Upper lobe of right lung (tissue), 1 donor: ENCODE results near the gene MACF1. TPM values are rescaled to one million over a fixed set of nuclear protein-coding genes. Genes with fewer than 3 reads are reported as not detected.

Experiments
- ATAC-seq: fragments of 200-7000 bp; cut with Tn5 transposase; one replicate; pipeline ENCODE4 v1.9.1; 2020; ENCODE audit warnings: mild to moderate bottlenecking, moderate library complexity
- DNase-seq: peaks from one replicate; pipeline ENCODE4 v3.0.0-alpha.2; 2020
- H3K27ac ChIP-seq: fragments of 200-600 bp; one replicate; pipeline ENCODE4 v1.8.0; 2022
- H3K27me3 ChIP-seq: fragments of 200-600 bp; one replicate; pipeline ENCODE4 v1.8.0; 2022; ENCODE audit warnings: mild to moderate bottlenecking
- H3K36me3 ChIP-seq: fragments of 200-600 bp; one replicate; pipeline ENCODE4 v1.8.0; 2022
- H3K4me1 ChIP-seq: fragments of 200-600 bp; one replicate; pipeline ENCODE4 v1.8.0; 2022
- H3K4me3 ChIP-seq: fragments of 200-600 bp; one replicate; pipeline ENCODE4 v1.8.0; 2022; ENCODE audit warnings: mild to moderate bottlenecking
- H3K9me3 ChIP-seq: fragments of 200-600 bp; one replicate; pipeline ENCODE4 v1.8.0; 2022
- intact Hi-C: fragments of 100-400 bp; cut with DNase I; formaldehyde crosslinking; loops from one replicate; pipeline ENCODE4 v1.11.0; 2022
- total RNA-seq: library from RNA; stranded (reverse); fragmentation: NEBNext Ultra II Directional; extraction: Animal tissue kit (Norgen Biotek cat#: 25700); gene quantifications from one replicate; pipeline ENCODE4 v1.2.1, GENCODE V29; 2021
- TF ChIP-seq, protein P1 (sequence below): fragments of 200-600 bp; IDR thresholded peaks from one replicate; pipeline ENCODE4 v1.8.0; 2022; ENCODE audit warnings: antibody characterized with exemption
- donor health status: DM: no; HTN: yes; CAD: no; lungs with severe emphysema.

Gene MACF1
- total RNA-seq, 1 donor from 2014 or later: 814 TPM

DNA sequence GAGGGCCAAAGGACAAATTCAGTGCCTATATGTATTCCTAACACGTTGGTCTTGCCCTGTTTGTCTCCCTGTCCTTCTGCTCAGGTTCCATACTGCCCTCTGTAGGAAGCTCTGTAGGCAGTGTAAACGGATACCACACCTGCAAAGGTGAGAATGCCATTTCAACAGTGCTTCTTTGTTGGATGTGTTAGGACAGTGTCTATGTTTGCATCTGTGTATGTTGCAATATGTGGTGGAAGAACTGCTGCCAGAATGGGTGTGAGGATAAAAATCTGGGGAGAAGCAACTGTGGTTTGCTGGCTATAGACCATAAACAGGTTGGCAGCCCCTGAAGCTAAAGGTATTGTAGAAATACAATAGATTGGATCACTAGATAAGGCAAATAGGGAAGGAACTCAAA, 173.9 kb downstream of the MACF1 start:
- Histone ChIP-seq H3K27me3 (no peaks in the 10 kb centered on the region), H3K27ac (no peak overlapping the region), H3K36me3 (peaks cover 99% of the 10 kb centered on the region), H3K9me3 (no peaks in the 10 kb centered on the region), H3K4me1 (no peaks in the 10 kb centered on the region), H3K4me3 (no peak overlapping the region)
- DNase-seq (no peak), ATAC-seq (peak; percentile 19)
- TF ChIP-seq, protein P1, sequence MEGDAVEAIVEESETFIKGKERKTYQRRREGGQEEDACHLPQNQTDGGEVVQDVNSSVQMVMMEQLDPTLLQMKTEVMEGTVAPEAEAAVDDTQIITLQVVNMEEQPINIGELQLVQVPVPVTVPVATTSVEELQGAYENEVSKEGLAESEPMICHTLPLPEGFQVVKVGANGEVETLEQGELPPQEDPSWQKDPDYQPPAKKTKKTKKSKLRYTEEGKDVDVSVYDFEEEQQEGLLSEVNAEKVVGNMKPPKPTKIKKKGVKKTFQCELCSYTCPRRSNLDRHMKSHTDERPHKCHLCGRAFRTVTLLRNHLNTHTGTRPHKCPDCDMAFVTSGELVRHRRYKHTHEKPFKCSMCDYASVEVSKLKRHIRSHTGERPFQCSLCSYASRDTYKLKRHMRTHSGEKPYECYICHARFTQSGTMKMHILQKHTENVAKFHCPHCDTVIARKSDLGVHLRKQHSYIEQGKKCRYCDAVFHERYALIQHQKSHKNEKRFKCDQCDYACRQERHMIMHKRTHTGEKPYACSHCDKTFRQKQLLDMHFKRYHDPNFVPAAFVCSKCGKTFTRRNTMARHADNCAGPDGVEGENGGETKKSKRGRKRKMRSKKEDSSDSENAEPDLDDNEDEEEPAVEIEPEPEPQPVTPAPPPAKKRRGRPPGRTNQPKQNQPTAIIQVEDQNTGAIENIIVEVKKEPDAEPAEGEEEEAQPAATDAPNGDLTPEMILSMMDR: peak; percentile 9
- intact Hi-C loops: no loop called here

DNA sequence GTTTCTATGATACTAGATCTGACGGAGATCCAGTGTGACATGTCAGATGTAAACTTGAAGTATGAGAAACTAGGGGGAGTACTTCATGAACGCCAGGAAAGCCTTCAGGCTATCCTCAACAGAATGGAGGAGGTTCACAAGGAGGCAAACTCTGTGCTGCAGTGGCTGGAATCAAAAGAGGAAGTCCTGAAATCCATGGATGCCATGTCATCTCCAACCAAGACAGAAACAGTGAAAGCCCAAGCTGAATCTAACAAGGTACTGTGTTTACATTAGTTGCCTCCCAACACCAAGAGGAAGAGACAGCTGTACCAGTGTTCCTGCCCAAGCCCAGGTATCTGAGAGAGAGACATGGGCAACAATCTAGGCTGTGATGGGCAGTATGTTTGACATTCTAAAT, 174.7 kb downstream of the MACF1 start:
- TF ChIP-seq, protein P1: no peak
- intact Hi-C loops: no loop called here
- DNase-seq (no peak), ATAC-seq (no peak)
- H3K27ac ChIP-seq: no peak overlapping the region
- H3K4me3 ChIP-seq: no peak overlapping the region
- no peaks in the 10 kb centered on the region for H3K4me1 ChIP-seq
- H3K36me3 ChIP-seq: peaks cover 99% of the 10 kb centered on the region
- no peaks in the 10 kb centered on the region for H3K27me3 ChIP-seq
- H3K9me3 ChIP-seq: no peaks in the 10 kb centered on the region

DNA sequence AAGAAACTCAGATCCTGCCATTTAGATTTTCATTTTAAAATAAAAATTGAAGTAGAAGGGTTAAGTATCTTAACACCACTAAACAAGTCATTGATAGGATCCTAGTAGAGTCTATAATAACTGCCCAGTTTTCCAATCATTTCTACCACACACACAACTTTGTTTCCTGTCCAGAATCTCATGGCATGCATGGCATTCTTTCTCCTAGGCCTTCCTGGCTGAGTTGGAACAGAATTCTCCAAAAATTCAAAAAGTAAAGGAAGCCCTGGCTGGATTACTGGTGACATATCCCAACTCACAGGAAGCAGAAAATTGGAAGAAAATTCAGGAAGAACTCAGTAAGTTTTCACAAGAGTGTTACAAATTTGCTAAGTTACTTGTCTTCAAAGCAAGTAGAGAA, 175.5 kb downstream of the MACF1 start:
- TF ChIP-seq, protein P1: no peak
- Histone ChIP-seq H3K4me3 (no peak overlapping the region), H3K4me1 (no peaks in the 10 kb centered on the region), H3K27me3 (no peaks in the 10 kb centered on the region), H3K9me3 (no peaks in the 10 kb centered on the region), H3K27ac (no peak overlapping the region), H3K36me3 (peaks cover 99% of the 10 kb centered on the region)
- ATAC-seq: no peak
- DNase-seq: no peak
- intact Hi-C loops: no loop called here

DNA sequence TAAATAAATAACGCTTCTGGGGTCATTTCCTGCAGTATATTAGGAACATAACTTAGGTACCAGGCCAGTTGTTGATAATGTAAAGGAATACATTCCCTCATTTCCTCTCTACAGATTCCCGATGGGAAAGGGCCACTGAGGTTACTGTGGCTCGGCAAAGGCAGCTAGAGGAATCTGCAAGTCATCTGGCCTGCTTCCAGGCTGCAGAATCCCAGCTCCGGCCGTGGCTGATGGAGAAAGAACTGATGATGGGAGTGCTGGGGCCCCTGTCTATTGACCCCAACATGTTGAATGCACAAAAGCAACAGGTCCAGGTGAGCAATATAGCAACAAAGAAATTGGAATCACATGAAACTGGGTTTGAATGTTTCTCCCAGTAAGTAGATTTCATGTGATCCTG, 177.3 kb downstream of the MACF1 start:
- H3K4me1 ChIP-seq: no peaks in the 10 kb centered on the region
- intact Hi-C loops: no loop called here
- TF ChIP-seq, protein P1: no peak
- H3K4me3 ChIP-seq: no peak overlapping the region
- ATAC-seq (no peak), DNase-seq (no peak)
- H3K9me3 ChIP-seq: no peaks in the 10 kb centered on the region
- no peak overlapping the region for H3K27ac ChIP-seq
- H3K36me3 ChIP-seq: peaks cover 99% of the 10 kb centered on the region
- no peaks in the 10 kb centered on the region for H3K27me3 ChIP-seq

DNA sequence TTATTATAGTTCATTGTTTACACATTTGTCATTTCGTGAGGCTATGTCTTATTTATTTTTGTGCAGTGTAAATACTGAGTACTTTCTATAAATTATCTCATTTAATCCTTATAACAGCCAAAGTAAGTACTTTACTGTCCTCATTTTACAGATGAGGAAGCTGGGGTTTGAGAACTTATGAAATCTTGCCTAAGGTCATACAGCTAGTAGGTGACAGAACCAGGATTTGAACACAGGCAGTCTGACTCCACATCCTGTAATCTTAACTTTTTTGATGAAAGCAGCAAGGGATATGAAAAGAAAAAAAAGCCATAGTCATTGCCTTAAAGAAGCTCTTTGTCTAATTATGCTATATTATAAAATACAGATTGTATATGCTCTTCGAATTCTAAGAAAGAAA, 179.8 kb downstream of the MACF1 start:
- no peak for DNase-seq
- intact Hi-C loops: no loop called here
- Histone ChIP-seq H3K4me3 (no peak overlapping the region), H3K4me1 (no peaks in the 10 kb centered on the region), H3K9me3 (no peaks in the 10 kb centered on the region), H3K27ac (peak overlapping the region; percentile 4), H3K36me3 (peaks cover 100% of the 10 kb centered on the region), H3K27me3 (no peaks in the 10 kb centered on the region)
- TF ChIP-seq, protein P1: no peak
- ATAC-seq: peak; percentile 69
